ENCODE data around the gene ZSCAN2.

Gene ZSCAN2

DNA sequence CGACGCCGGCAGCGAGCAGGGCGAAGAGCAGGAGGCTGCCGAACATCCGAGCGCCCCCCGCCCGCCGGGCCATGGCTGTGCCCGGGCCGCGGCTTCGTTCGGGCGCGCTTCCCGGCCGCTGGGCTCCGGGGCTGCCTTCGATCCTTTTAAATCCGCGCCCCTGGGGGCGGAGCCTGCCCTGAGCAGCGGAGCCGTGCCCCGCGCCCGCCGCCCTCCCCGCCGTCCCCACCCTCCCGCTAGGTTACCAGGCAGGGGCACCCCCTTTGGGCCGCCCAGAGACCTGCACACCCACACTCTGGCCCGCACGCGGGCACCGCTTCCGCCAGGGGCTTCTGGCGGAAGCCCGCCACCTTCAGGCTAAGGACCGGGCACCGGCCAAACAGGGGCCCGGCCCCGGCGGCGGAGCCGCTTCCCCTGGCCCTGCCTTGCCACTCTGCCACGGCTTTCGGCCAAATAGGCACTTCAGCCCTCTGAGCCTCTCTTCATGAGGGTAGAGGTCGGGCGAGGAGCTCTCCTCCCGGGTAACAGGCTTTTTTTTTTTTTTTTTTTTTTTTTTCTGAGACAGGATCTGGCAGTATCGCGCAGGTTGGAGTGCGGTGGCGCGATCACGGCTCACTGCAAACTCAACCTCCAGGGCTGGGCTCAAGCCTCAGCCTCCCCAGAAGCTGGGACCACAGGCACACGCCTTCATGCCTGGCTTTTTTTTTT is 57.4 kb downstream of the ZSCAN2 start, which contains the start of gene NMB:
TSS of gene NMB (minus strand) at position 120 of the 708 bp plus-strand sequence. CDS start at position 73, 47 bp downstream.
- peak within 1 kb of the TSS; percentile 63 for H3K27ac ChIP-seq (ENCODE audit: low read length)
- H3K4me1 ChIP-seq (ENCODE audit: control insufficient read depth in 1 of 2, insufficient read depth in 2 of 2, low read length in 2 of 2): peaks cover 5 to 18% of the 10 kb centered on the region in 2 donors
- peak within 1 kb of the TSS; percentile 52 to 67 for H3K4me3 ChIP-seq (ENCODE audit: low read depth in 1 of 2, low read length in 2 of 2)
- no peaks in the 10 kb centered on the region for H3K27me3 ChIP-seq (ENCODE audit: low read depth, low read length)
- no peaks in the 10 kb centered on the region for H3K9me3 ChIP-seq (ENCODE audit: control insufficient read depth in 1 of 2, low read length in 2 of 2)
- no peaks in the 10 kb centered on the region for H3K36me3 ChIP-seq (ENCODE audit: control insufficient read depth in 1 of 2, insufficient read depth in 2 of 2, low read length in 2 of 2)

DNA sequence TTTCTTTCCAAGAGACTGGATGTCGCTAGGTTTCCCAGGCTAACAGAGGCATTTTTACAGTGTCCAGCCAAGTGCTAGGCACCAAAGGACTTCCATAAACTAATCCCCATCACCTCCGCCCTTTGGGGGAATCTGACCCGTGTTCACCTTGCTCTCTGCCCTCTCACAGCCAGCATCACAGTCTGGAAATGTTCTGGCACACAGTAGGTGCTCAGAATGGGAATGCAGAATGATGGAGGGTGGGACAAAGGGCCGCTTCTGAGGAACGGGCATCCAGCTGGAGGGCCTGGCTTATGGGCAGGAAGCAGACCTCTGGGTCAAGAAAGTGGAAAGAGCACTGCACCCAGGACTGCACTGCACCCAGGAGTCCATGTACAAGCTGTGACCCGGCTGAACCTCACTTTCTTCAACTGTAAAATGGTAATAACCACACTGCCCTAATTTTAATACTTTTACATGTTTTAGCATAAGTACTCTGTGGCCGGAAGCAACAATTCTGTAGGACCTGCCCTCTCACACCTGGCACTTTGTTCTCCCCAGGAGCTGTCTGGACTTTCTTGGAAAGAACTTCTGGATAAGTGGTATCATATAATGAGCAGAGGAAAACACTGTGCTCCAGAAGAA is 58.1 kb downstream of the ZSCAN2 start:
- peak overlapping the region; percentile 52 to 67 for H3K4me3 ChIP-seq (ENCODE audit: low read depth in 1 of 2, low read length in 2 of 2)
- H3K9me3 ChIP-seq (ENCODE audit: control insufficient read depth in 1 of 2, low read length in 2 of 2): no peaks in the 10 kb centered on the region
- H3K27me3 ChIP-seq (ENCODE audit: low read depth, low read length): no peaks in the 10 kb centered on the region
- no peaks in the 10 kb centered on the region for H3K36me3 ChIP-seq (ENCODE audit: control insufficient read depth in 1 of 2, insufficient read depth in 2 of 2, low read length in 2 of 2)
- H3K27ac ChIP-seq (ENCODE audit: low read length): no peak overlapping the region
- H3K4me1 ChIP-seq (ENCODE audit: control insufficient read depth in 1 of 2, insufficient read depth in 2 of 2, low read length in 2 of 2): peaks cover 5 to 13% of the 10 kb centered on the region in 2 donors

DNA sequence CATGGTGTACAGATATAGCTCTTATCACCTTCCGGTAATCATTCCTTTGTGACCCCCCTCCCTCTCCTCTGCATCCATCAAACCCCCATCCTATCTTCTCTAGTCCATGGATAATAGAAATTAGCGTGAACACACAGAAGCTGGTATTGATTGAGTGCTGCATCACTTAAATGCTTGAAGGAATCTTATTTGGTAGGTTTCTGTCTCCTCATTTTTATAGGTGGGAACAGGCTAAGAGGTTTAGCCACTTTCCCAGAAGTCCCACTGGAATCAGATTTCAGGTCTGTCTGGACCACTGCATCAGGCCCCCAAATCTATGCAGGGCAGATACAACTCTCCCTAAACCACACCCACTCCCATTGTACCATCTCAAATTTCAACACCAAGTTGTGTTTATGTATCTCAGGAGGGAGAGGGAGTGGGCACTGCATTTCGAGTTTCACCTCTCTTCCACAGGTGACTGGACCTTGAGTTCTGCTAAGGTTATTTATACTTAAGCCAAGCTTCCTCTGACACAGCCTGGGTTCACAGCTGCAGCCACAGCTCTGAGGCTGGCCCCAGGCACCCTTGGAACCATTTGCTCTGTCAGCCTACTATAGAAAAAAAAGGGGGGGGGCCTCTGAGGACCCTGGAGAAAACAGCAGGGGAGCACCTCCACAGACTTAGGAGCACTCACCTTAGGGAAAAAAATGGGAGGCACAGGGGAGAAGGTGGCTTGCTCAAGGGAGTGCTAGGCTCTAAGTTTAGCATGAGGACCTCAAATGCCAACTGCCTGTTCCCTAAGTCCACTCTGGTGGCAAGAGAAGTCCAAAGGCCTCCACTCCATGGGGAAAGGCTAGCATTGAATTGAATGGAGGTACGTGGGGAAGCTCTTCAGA is 59.3 kb downstream of the ZSCAN2 start:
- H3K27me3 ChIP-seq (ENCODE audit: low read depth, low read length): no peaks in the 10 kb centered on the region
- H3K4me3 ChIP-seq (ENCODE audit: low read depth in 1 of 2, low read length in 2 of 2): no peak overlapping the region
- H3K9me3 ChIP-seq (ENCODE audit: control insufficient read depth in 1 of 2, low read length in 2 of 2): no peaks in the 10 kb centered on the region
- no peak overlapping the region for H3K27ac ChIP-seq (ENCODE audit: low read length)
- peaks cover 0 to 3% of the 10 kb centered on the region in 2 donors for H3K36me3 ChIP-seq (ENCODE audit: control insufficient read depth in 1 of 2, insufficient read depth in 2 of 2, low read length in 2 of 2)
- peaks cover 1 to 7% of the 10 kb centered on the region in 2 donors for H3K4me1 ChIP-seq (ENCODE audit: control insufficient read depth in 1 of 2, insufficient read depth in 2 of 2, low read length in 2 of 2)

DNA sequence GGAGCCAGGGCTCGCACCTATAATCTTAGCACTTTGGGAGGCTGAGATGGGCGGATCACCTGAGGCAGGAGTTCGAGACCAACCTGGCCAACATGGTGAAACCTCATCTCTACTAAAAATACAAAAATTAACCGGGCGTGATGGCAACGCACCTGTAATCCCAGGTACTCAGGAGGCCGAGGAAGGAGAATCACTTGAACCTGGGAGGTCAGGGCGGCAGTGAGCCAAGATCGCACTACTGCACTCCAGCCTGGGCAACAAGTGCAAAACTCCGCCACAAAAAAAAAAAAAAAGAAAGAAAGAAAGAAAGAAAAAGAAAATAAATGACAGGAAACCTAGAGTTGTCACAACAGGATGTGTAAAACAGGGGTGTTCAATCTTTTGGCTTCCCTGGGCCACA is 60.2 kb downstream of the ZSCAN2 start:
- Histone ChIP-seq H3K4me3 (ENCODE audit: low read depth in 1 of 2, low read length in 2 of 2) (no peak overlapping the region), H3K27ac (ENCODE audit: low read length) (no peak overlapping the region), H3K9me3 (ENCODE audit: control insufficient read depth in 1 of 2, low read length in 2 of 2) (no peaks in the 10 kb centered on the region), H3K27me3 (ENCODE audit: low read depth, low read length) (no peaks in the 10 kb centered on the region), H3K4me1 (ENCODE audit: control insufficient read depth in 1 of 2, insufficient read depth in 2 of 2, low read length in 2 of 2) (peaks cover 0 to 4% of the 10 kb centered on the region in 2 donors), H3K36me3 (ENCODE audit: control insufficient read depth in 1 of 2, insufficient read depth in 2 of 2, low read length in 2 of 2) (peaks cover 5 to 12% of the 10 kb centered on the region in 2 donors)

DNA sequence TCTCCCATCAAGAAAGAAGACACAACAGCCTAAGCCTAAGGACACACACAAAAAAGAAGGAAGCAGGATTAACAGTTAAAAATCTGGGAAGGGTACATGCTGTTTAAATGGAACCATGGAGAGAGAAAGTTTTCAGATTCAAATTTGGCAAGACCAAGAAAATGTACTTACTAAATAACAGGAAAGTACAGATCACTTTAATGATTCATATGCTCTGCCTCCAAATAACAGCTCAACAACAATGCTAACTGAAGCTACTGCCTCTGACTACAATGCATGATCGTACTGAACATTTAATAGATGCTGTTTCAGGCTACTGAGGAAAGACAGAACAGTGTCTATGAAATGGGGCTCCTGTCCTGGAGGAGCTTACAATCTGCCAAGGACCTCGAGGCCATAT is 65.6 kb downstream of the ZSCAN2 start:
- Histone ChIP-seq H3K27me3 (ENCODE audit: low read depth, low read length) (no peaks in the 10 kb centered on the region), H3K27ac (ENCODE audit: low read length) (no peak overlapping the region), H3K4me3 (ENCODE audit: low read depth in 1 of 2, low read length in 2 of 2) (no peak overlapping the region), H3K36me3 (ENCODE audit: control insufficient read depth in 1 of 2, insufficient read depth in 2 of 2, low read length in 2 of 2) (peaks cover 20 to 53% of the 10 kb centered on the region in 2 donors), H3K4me1 (ENCODE audit: control insufficient read depth in 1 of 2, insufficient read depth in 2 of 2, low read length in 2 of 2) (no peaks in the 10 kb centered on the region), H3K9me3 (ENCODE audit: control insufficient read depth in 1 of 2, low read length in 2 of 2) (no peaks in the 10 kb centered on the region)

DNA sequence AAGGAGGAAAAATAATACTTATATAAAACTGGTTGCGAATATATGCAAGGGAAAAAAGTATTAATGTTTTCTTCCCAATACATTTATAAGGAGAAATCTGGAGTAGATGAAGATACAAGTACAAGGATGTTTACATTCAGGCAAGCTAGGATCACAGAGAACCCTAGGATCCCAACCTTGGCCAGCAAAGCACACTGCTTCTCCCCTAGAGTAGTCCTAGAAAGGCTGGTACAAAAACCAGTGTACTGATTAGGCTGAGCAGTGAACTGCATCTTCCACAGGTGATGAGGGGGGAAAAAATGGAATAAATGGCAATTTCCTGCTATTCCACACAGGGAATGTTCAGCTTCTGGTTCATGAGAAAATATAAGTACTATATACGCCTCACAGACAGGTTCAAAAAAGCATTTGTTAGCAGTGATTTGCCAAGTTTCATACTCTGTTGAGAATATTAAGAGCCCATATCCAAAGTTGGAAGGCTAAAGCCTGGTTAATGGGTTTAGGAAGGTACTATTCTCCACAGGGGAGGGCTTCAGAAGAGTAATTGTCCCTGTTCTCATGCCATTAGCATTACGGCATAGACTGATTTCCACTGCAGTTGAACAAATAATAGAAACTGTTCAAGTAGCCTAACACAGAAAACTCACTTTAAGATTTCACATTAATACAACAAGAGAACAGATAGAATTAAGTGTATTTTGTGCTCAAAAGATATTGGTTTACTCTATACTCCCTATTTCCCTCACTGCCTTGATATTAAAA is 67.6 kb downstream of the ZSCAN2 start:
- Histone ChIP-seq H3K27ac (ENCODE audit: low read length) (no peak overlapping the region), H3K4me3 (ENCODE audit: low read depth in 1 of 2, low read length in 2 of 2) (no peak overlapping the region), H3K4me1 (ENCODE audit: control insufficient read depth in 1 of 2, insufficient read depth in 2 of 2, low read length in 2 of 2) (no peaks in the 10 kb centered on the region), H3K9me3 (ENCODE audit: control insufficient read depth in 1 of 2, low read length in 2 of 2) (no peaks in the 10 kb centered on the region), H3K27me3 (ENCODE audit: low read depth, low read length) (no peaks in the 10 kb centered on the region), H3K36me3 (ENCODE audit: control insufficient read depth in 1 of 2, insufficient read depth in 2 of 2, low read length in 2 of 2) (peaks cover 23 to 58% of the 10 kb centered on the region in 2 donors)

DNA sequence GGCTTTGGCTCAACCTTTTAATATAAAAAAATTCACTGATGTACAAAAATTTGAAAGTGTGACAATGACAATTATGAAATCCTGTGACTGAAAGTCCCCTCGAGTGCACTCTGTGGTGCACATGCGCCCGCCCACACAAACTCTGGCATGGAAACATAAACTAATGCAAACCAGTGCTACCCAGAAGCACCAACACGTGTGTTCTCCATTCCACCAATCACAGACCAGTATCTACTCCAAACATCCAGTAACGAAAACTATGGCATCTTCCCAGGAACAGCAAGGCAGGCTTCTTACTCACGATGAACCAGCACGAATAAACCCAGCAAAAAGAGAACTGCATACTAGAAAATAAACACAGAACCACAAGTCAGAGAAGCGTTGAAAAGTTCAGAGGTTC is 68.9 kb downstream of the ZSCAN2 start:
- Histone ChIP-seq H3K36me3 (ENCODE audit: control insufficient read depth in 1 of 2, insufficient read depth in 2 of 2, low read length in 2 of 2) (peaks cover 23 to 61% of the 10 kb centered on the region in 2 donors), H3K9me3 (ENCODE audit: control insufficient read depth in 1 of 2, low read length in 2 of 2) (no peaks in the 10 kb centered on the region), H3K4me3 (ENCODE audit: low read depth in 1 of 2, low read length in 2 of 2) (no peak overlapping the region), H3K27ac (ENCODE audit: low read length) (no peak overlapping the region), H3K27me3 (ENCODE audit: low read depth, low read length) (no peaks in the 10 kb centered on the region), H3K4me1 (ENCODE audit: control insufficient read depth in 1 of 2, insufficient read depth in 2 of 2, low read length in 2 of 2) (no peaks in the 10 kb centered on the region)

DNA sequence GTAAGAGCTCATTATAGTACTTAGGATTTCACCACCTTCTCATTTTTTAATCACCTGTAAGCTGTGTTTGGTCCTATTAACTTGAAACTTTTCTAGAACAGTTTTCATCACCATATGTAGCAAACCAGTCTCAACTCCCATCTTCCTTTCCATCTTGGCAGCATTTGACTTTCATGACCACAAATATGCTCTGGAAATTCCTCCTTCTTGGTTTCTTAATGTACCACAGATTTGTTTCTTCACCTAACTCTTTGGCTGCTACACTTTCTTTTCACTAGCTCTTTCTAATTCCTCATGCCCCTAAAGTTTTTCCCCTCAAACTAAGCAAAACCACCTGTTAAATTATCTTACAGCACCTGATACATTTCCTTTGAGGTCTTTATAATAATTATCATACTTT is 70.4 kb downstream of the ZSCAN2 start:
- H3K36me3 ChIP-seq (ENCODE audit: control insufficient read depth in 1 of 2, insufficient read depth in 2 of 2, low read length in 2 of 2): peaks cover 17 to 53% of the 10 kb centered on the region in 2 donors
- H3K4me3 ChIP-seq (ENCODE audit: low read depth in 1 of 2, low read length in 2 of 2): no peak overlapping the region

More for the DNA sequence above, 70.4 kb downstream of the ZSCAN2 start:
- Histone ChIP-seq H3K4me1 (ENCODE audit: control insufficient read depth in 1 of 2, insufficient read depth in 2 of 2, low read length in 2 of 2) (no peaks in the 10 kb centered on the region), H3K27me3 (ENCODE audit: low read depth, low read length) (no peaks in the 10 kb centered on the region), H3K27ac (ENCODE audit: low read length) (no peak overlapping the region), H3K9me3 (ENCODE audit: control insufficient read depth in 1 of 2, low read length in 2 of 2) (no peaks in the 10 kb centered on the region)

Data from muscle layer of duodenum (tissue), 2 donors.